H1 (cell line): ENCODE measurements around the gene PLEKHA5. TPM values are rescaled to one million over a fixed set of nuclear protein-coding genes. Genes with fewer than 3 reads are reported as not detected.

Experiments used
- CTCF ChIA-PET: fragments of 300-600 bp; sonication (Branson Sonifier 250); formaldehyde crosslinking; loops from one replicate; lab custom pipeline; 2021; ENCODE audit not compliant: partially characterized antibody; lab: Charles Lee
- POLR2A ChIA-PET: fragments of 300-600 bp; sonication (Branson Sonifier 250); formaldehyde crosslinking; loops from one replicate; lab custom pipeline; 2021; ENCODE audit warnings: inconsistent platforms; ENCODE audit not compliant: partially characterized antibody; lab: Charles Lee
- DNase-seq, 2 experiments: peaks; one replicate each; pipeline versions ENCODE4 v3.0.0 to v3.0.0-alpha.2; 2010 to 2022; ENCODE audit warnings: low spot score in 2 of 2, low read depth in 1 of 2, mixed read lengths in 1 of 2
- FAIRE-seq: peaks from 2 replicates; lab custom pipeline; 2011; peaks lifted over from hg19 to GRCh38; lab: Jason Lieb, UNC
- H2AFZ ChIP-seq: 2 replicates; pipeline ENCODE4 v1.8.1; 2012; ENCODE audit warnings: low read length, inconsistent platforms
- H2AK5ac ChIP-seq: 2 replicates; pipeline ENCODE4 v1.6.1; 2013; ENCODE audit warnings: low read depth, low read length
- H2BK120ac ChIP-seq: replicated peaks from 2 replicates; pipeline ENCODE3; 2013; ENCODE audit warnings: low read depth, low read length, inconsistent platforms
- H2BK12ac ChIP-seq: 2 replicates; pipeline ENCODE4 v1.6.1; 2013; ENCODE audit warnings: low read depth, low read length
- H2BK15ac ChIP-seq: 2 replicates; pipeline ENCODE4 v1.6.1; 2013; ENCODE audit warnings: low read length
- H2BK20ac ChIP-seq: 2 replicates; pipeline ENCODE4 v1.6.1; 2013; ENCODE audit warnings: low read length
- H2BK5ac ChIP-seq: 2 replicates; pipeline ENCODE4 v1.6.1; 2013; ENCODE audit warnings: low read depth, low read length
- H3K14ac ChIP-seq: 2 replicates; pipeline ENCODE4 v1.6.1; 2013; ENCODE audit warnings: inconsistent platforms; ENCODE audit not compliant: insufficient read length
- H3K18ac ChIP-seq: 2 replicates; pipeline ENCODE4 v1.6.1; 2013; ENCODE audit warnings: low read length; ENCODE audit errors: extremely low read depth
- H3K23ac ChIP-seq: 2 replicates; pipeline ENCODE4 v1.6.1; 2013; ENCODE audit warnings: inconsistent platforms; ENCODE audit not compliant: insufficient read length
- H3K23me2 ChIP-seq: 2 replicates; pipeline ENCODE4 v1.6.1; 2013; ENCODE audit warnings: low read depth, low read length
- H3K27ac ChIP-seq: 2 replicates; pipeline ENCODE4 v1.6.1; 2011; ENCODE audit warnings: low read depth, low read length, inconsistent platforms
- H3K27me3 ChIP-seq, 4 experiments: replicated peaks in 1 of 4; 1 replicate in 1 of 4; 2 replicates in 3 of 4; pipeline versions ENCODE4 v1.6.1 to v1.8.1; 2011 to 2013; ENCODE audit warnings: low read length in 3 of 4, mild to moderate bottlenecking in 3 of 4, inconsistent platforms in 2 of 4, mixed read lengths in 2 of 4, moderate library complexity in 1 of 4; ENCODE audit not compliant: control insufficient read depth in 3 of 4, insufficient read depth in 3 of 4; ENCODE audit errors: extremely low read depth in 1 of 4
- H3K36me3 ChIP-seq, 4 experiments: 2 replicates each; pipeline versions ENCODE4 v1.6.1 to v1.8.1; 2011 to 2013; ENCODE audit warnings: mild to moderate bottlenecking in 4 of 4, low read length in 3 of 4, moderate library complexity in 2 of 4, control low read depth in 1 of 4, inconsistent platforms in 1 of 4; ENCODE audit not compliant: insufficient read depth in 4 of 4, control insufficient read depth in 2 of 4
- H3K4ac ChIP-seq: replicated peaks from 2 replicates; pipeline ENCODE3; 2013; ENCODE audit warnings: low read length, low read depth, mixed read lengths, inconsistent platforms; ENCODE audit not compliant: insufficient read length
- H3K4me1 ChIP-seq, 4 experiments: replicated peaks in 1 of 4; 1 replicate in 1 of 4; 2 replicates in 3 of 4; pipeline versions ENCODE4 v1.6.1 to v1.8.1; 2011 to 2013; ENCODE audit warnings: low read length in 3 of 4, inconsistent platforms in 2 of 4, mixed read lengths in 1 of 4; ENCODE audit not compliant: insufficient read depth in 4 of 4, control insufficient read depth in 3 of 4
- H3K4me2 ChIP-seq, 2 experiments: 2 replicates each; pipeline versions ENCODE4 v1.6.1 to v1.8.1; 2011 to 2013; ENCODE audit warnings: low read depth in 2 of 2, low read length in 2 of 2, control low read depth in 1 of 2, inconsistent platforms in 1 of 2, mild to moderate bottlenecking in 1 of 2; ENCODE audit not compliant: insufficient read depth in 1 of 2
- H3K4me3 ChIP-seq, 4 experiments: fragments of 200-600, 300-600 bp in 1 of 4; sonication (generic), shearing (Covaris generic), sonication (Bioruptor Twin) in 1 of 4; 2 replicates each; pipeline versions ENCODE4 v1.5.1 to v1.8.1; 2011 to 2016; ENCODE audit warnings: low read length in 4 of 4, low read depth in 3 of 4, control low read depth in 2 of 4, inconsistent platforms in 2 of 4, mild to moderate bottlenecking in 2 of 4, mixed read lengths in 1 of 4, moderate library complexity in 1 of 4; ENCODE audit not compliant: insufficient read depth in 2 of 4; ENCODE audit errors: extremely low read depth in 1 of 4
- H3K56ac ChIP-seq: replicated peaks from 2 replicates; pipeline ENCODE3; 2013; ENCODE audit warnings: low read depth, mild to moderate bottlenecking, mixed read lengths, low read length, inconsistent platforms; ENCODE audit not compliant: insufficient read length
- H3K79me1 ChIP-seq: 2 replicates; pipeline ENCODE4 v1.6.1; 2013; ENCODE audit warnings: low read depth, low read length, control low read depth
- H3K79me2 ChIP-seq, 2 experiments: 2 replicates each; pipeline versions ENCODE4 v1.6.1 to v1.8.1; 2012 to 2013; ENCODE audit warnings: low read length in 2 of 2, mild to moderate bottlenecking in 2 of 2, inconsistent platforms in 1 of 2; ENCODE audit not compliant: insufficient read depth in 2 of 2, control insufficient read depth in 1 of 2
- H3K9ac ChIP-seq, 4 experiments: replicated peaks in 1 of 4; 1 replicate in 1 of 4; 2 replicates in 3 of 4; pipeline versions ENCODE4 v1.6.1 to v1.8.1; 2011 to 2013; ENCODE audit warnings: low read depth in 3 of 4, low read length in 3 of 4, control low read depth in 2 of 4, mild to moderate bottlenecking in 2 of 4, moderate library complexity in 2 of 4, inconsistent platforms in 1 of 4; ENCODE audit errors: extremely low read depth in 1 of 4
- H3K9me3 ChIP-seq, 2 experiments: 2 replicates each; pipeline versions ENCODE4 v1.6.1 to v1.8.1; 2012 to 2013; ENCODE audit warnings: mild to moderate bottlenecking in 2 of 2, moderate library complexity in 2 of 2, control low read depth in 1 of 2, inconsistent platforms in 1 of 2, low read depth in 1 of 2, low read length in 1 of 2, mixed read lengths in 1 of 2; ENCODE audit not compliant: insufficient read depth in 2 of 2
- H4K20me1 ChIP-seq, 2 experiments: replicated peaks in 1 of 2; 2 replicates each; pipeline versions ENCODE3 to v1.8.1; 2011 to 2013; ENCODE audit warnings: inconsistent platforms in 2 of 2, low read length in 2 of 2, mild to moderate bottlenecking in 1 of 2; ENCODE audit not compliant: insufficient read depth in 2 of 2, control insufficient read depth in 1 of 2
- H4K5ac ChIP-seq: 2 replicates; pipeline ENCODE4 v1.6.1; 2013; ENCODE audit warnings: low read length, low read depth, mixed read lengths, inconsistent platforms; ENCODE audit not compliant: insufficient read length
- H4K8ac ChIP-seq: 2 replicates; pipeline ENCODE4 v1.8.0; 2013; ENCODE audit warnings: mild to moderate bottlenecking, moderate library complexity, low read length, inconsistent platforms; ENCODE audit not compliant: insufficient read depth; ENCODE audit errors: extremely low read depth
- H4K91ac ChIP-seq: replicated peaks from 2 replicates; pipeline ENCODE3; 2013; ENCODE audit warnings: low read length, mixed read lengths, inconsistent platforms; ENCODE audit not compliant: insufficient read length
- BCL11A ChIP-seq, 2 experiments: IDR thresholded peaks; one replicate each; pipeline ENCODE4 v1.6.1; 2011; ENCODE audit warnings: low read depth in 2 of 2, low read length in 2 of 2, mild to moderate bottlenecking in 2 of 2
- WGBS, 2 experiments: shearing (Covaris generic) in 1 of 2; methylation state at CpG; one replicate each; pipeline versions ENCODE4 v1.1.6 to v1.1.7; 2013 to 2015; ENCODE audit warnings: low lambda C conversion rate in 2 of 2, mixed read lengths in 2 of 2, inconsistent platforms in 1 of 2, low coverage in 1 of 2, missing lambda C conversion rate in 1 of 2; ENCODE audit not compliant: insufficient replicate concordance in 2 of 2, insufficient coverage in 1 of 2, insufficient read length in 1 of 2; ENCODE audit errors: extremely low coverage in 1 of 2, missing lambda C conversion rate in 1 of 2; 5-methylcytosine and 5-hydroxymethylcytosine counted together
- polyA plus RNA-seq, 7 experiments: library from polyadenylated mRNA; depleted of rRNA in 3 of 7; stranded (reverse) in 5 of 7; unstranded in 2 of 7; fragments of >200 nt in 5 of 7; fragments of 200-250 nt in 2 of 7; gene quantifications; 1 replicate in 5 of 7; 2 replicates in 1 of 7; 4 replicates in 1 of 7; pipeline versions ENCODE4 v1.2.1 to v1.2.3, GENCODE V29; 2011 to 2013; ENCODE audit warnings: missing spikeins in 2 of 7, mixed read lengths in 2 of 7
- total RNA-seq: library from RNA; stranded (reverse); fragmentation: NEBNext Ultra II Directional; extraction: Animal tissue kit (Norgen Biotek cat#: 25700); gene quantifications from 2 replicates; pipeline ENCODE4 v1.2.1, GENCODE V29; 2021

Gene PLEKHA5
- total and polyA plus RNA-seq, 2 of the 8 experiments (the other 6 are each of a cell fraction or from before 2014, with no cell fraction given), result 17.2 to 66.1 TPM

DNA sequence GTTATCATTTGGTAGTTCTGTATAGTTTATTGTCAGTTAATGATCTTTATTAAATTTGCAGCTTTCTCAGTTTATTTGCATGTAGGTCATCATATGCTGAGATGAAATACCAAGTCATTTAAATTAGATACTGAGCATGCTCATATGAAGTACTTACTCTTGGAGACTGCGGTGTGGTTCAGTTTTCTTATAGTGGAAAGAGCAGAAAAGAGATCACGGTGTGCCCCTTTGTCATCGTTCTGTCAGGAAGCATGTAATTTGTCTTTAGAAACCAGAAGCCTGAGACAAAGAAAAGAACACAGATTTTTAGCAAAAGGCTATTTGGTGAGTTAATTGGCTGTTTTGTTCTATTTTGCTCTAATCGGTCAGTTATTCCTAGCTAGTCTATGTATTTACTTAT is 75.6 kb downstream of the PLEKHA5 start:
- no peak for DNase-seq
- Histone ChIP-seq H4K8ac (no peak overlapping the region), H2AFZ (no peak overlapping the region), H3K14ac (no peak overlapping the region), H2AK5ac (no peak overlapping the region), H4K91ac (no peak overlapping the region), H2BK20ac (no peak overlapping the region), H3K9ac (no peak overlapping the region), H4K20me1 (peaks cover 0 to 2% of the 10 kb centered on the region in 2 experiments), H3K4ac (no peak overlapping the region), H2BK5ac (no peak overlapping the region), H3K4me3 (no peak overlapping the region), H2BK120ac (no peak overlapping the region), H3K9me3 (no peaks in the 10 kb centered on the region), H2BK15ac (no peak overlapping the region), H2BK12ac (no peak overlapping the region), H3K4me2 (no peak overlapping the region), H3K36me3 (peaks cover 0 to 13% (median 6%) of the 10 kb centered on the region in 4 experiments; a peak in 3 of 8 replicates), H3K27me3 (no peaks in the 10 kb centered on the region), H3K79me2 (peaks cover 0 to 74% of the 10 kb centered on the region in 2 experiments; a peak in 3 of 4 replicates), H3K79me1 (peaks cover 4% of the 10 kb centered on the region; the same call in 1 of the 2 replicates), H4K5ac (no peak overlapping the region), H3K27ac (no peak overlapping the region), H3K56ac (no peak overlapping the region), H3K18ac (no peak overlapping the region), H3K23me2 (no peaks in the 10 kb centered on the region), H3K23ac (no peak overlapping the region), H3K4me1 (peaks cover 0 to 2% (median 1%) of the 10 kb centered on the region in 4 experiments; a peak in 2 of 7 replicates)
- FAIRE-seq, result no peak
- POLR2A ChIA-PET, result no interaction called here
- 89% methylated on average over 4 of the region's 4 CpGs; no CpG with 5 or more reads in 1 of the 2 experiments for WGBS, 2 experiments
- CTCF ChIA-PET, result interaction anchor here (1.5 kb wide), 1 partner anchor 19 kb away, joined by 4 read pairs; no protein-coding TSS in a partner anchor
- TF ChIP-seq BCL11A (IDR thresholded peaks at IDR 0.05; ENCODE audit: low read depth in 2 of 2, low read length in 2 of 2), result no peak
- TF ChIP-seq, all 59 proteins: peak for 0
